Measurements from ENCODE around the gene CCR8. TPM values are rescaled to one million over a fixed set of nuclear protein-coding genes. Genes with fewer than 3 reads are reported as not detected.

The CCR8 gene
- total RNA-seq, 1 donor from 2014 or later, result not detected

DNA sequence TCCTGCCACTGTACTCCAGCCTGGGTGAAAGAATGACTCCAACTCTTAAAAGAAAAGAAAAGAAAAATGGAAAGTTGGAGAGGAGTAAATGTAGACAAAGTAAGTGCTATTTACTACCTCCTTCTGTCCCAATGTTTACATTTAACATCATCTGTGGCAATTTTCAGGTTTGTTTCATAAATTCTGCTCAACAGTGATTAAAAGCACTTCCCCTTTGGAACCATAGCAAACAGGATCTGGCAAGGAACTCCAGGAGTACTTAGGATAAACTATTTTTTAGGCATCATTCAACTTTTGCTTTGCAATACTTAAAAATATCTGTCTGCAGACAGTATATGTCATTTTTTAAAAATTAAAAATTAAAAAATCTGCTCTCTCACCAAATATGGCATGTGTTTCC is 44.2 kb upstream of the CCR8 start:
- Mint-ChIP-seq H3K4me3 (no peak overlapping the region), H3K27me3 (ENCODE audit: insufficient read depth, low read depth) (peaks cover 6% of the 10 kb centered on the region), H3K4me1 (peaks cover 2% of the 10 kb centered on the region), H3K9me3 (no peaks in the 10 kb centered on the region), H3K36me3 (no peaks in the 10 kb centered on the region), H3K27ac (no peak overlapping the region)
- Histone ChIP-seq H2AFZ (replicated peaks) (no peak overlapping the region), H3K4me1 (peaks cover 7% of the 10 kb centered on the region), H4K20me1 (ENCODE audit: low read depth) (no peaks in the 10 kb centered on the region), H3K4me3 (no peak overlapping the region), H3K27me3 (no peaks in the 10 kb centered on the region), H3K36me3 (no peaks in the 10 kb centered on the region), H3K27ac (no peak overlapping the region), H3K79me2 (ENCODE audit: low read depth) (no peaks in the 10 kb centered on the region), H3K9me3 (ENCODE audit: low read depth) (no peaks in the 10 kb centered on the region), H3K4me2 (no peak overlapping the region), H3K9ac (no peak overlapping the region), H3F3A (ENCODE audit: low read depth) (no peaks in the 10 kb centered on the region)
- no peak for DNase-seq (ENCODE audit: low spot score)
- TF ChIP-seq EZH2 (IDR thresholded peaks at IDR 0.05) (no peak), EZH2phosphoT487 (IDR thresholded peaks at IDR 0.05) (no peak), CTCF (IDR thresholded peaks at IDR 0.05) (no peak)

GRCh38 chr3:39286771-39287170 is 42.7 kb upstream of the CCR8 start:
- H3K9me3 ChIP-seq (ENCODE audit: low read depth), result no peaks in the 10 kb centered on the region
- no peaks in the 10 kb centered on the region for H3K36me3 Mint-ChIP-seq
- H4K20me1 ChIP-seq (ENCODE audit: low read depth), result no peaks in the 10 kb centered on the region
- no peak overlapping the region for H3K27ac Mint-ChIP-seq
- no peak overlapping the region for H3K9ac ChIP-seq
- H2AFZ ChIP-seq (replicated peaks), result no peak overlapping the region
- H3K27ac ChIP-seq, result no peak overlapping the region
- H3K4me3 ChIP-seq, result no peak overlapping the region
- peaks cover 2% of the 10 kb centered on the region for H3K4me1 Mint-ChIP-seq
- H3K36me3 ChIP-seq, result no peaks in the 10 kb centered on the region
- no peak overlapping the region for H3K4me3 Mint-ChIP-seq
- H3K79me2 ChIP-seq (ENCODE audit: low read depth), result no peaks in the 10 kb centered on the region
- no peaks in the 10 kb centered on the region for H3K27me3 ChIP-seq
- DNase-seq (ENCODE audit: low spot score), result no peak
- H3K9me3 Mint-ChIP-seq, result no peaks in the 10 kb centered on the region
- no peak overlapping the region for H3K4me2 ChIP-seq
- H3K27me3 Mint-ChIP-seq (ENCODE audit: insufficient read depth, low read depth), result peaks cover 6% of the 10 kb centered on the region
- H3K4me1 ChIP-seq, result peaks cover 7% of the 10 kb centered on the region
- no peaks in the 10 kb centered on the region for H3F3A ChIP-seq (ENCODE audit: low read depth)
- no peak for TF ChIP-seq EZH2phosphoT487 (IDR thresholded peaks at IDR 0.05)
- TF ChIP-seq CTCF (IDR thresholded peaks at IDR 0.05), result no peak
- no peak for TF ChIP-seq EZH2 (IDR thresholded peaks at IDR 0.05)

DNA sequence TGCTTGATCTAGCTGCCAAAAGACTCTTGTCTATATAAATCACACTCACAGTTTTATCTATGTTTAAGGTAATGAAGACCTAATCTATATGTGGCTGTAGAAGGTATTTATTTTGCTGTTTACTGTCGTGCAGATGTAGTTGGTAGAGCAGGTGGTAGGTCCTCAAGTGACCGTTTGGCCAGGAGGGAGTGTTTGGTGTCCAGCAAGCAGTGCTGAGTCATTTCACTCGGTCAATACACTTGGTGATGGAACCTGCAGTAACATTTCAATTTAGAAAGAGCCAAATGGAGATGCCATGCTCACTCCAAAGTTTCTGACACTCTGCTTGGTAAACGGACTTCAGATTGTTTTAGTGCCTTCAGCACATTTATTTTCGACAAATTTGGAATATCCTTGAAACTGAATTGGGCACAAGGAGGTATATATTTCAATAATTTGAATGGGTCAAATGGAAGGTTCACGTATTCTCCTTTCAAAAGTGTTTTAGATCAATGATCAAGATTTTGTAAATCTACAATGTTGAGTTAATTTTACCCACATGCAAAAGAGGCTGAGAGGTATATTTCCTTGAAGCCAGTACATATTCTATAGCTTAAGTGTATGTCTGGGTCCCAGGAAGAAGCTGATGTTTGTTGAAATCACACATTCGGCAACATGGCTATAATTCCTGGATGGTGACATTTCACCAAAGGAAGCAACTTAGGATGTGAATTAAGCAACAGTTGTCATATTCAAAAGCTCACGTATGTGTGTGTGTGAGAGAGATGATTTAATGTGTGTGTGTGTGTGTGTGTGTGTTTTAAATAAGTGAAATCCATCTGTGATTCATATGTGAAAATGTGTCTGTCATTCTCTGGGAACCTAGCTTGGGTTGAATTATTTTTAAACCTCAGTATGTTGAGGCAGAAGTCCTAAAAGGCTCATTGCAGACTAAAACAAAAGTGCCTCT is 42.0 kb upstream of the CCR8 start:
- H3K4me3 ChIP-seq, result no peak overlapping the region
- no peaks in the 10 kb centered on the region for H3F3A ChIP-seq (ENCODE audit: low read depth)
- no peak overlapping the region for H3K27ac ChIP-seq
- H3K4me1 ChIP-seq, result peaks cover 7% of the 10 kb centered on the region
- no peaks in the 10 kb centered on the region for H3K9me3 ChIP-seq (ENCODE audit: low read depth)
- no peak for TF ChIP-seq CTCF (IDR thresholded peaks at IDR 0.05)
- no peak for TF ChIP-seq EZH2phosphoT487 (IDR thresholded peaks at IDR 0.05)
- no peak for TF ChIP-seq EZH2 (IDR thresholded peaks at IDR 0.05)
- H3K27me3 ChIP-seq, result no peaks in the 10 kb centered on the region
- no peak overlapping the region for H3K9ac ChIP-seq
- no peak overlapping the region for H3K27ac Mint-ChIP-seq
- no peak overlapping the region for H3K4me3 Mint-ChIP-seq
- H3K4me2 ChIP-seq, result no peak overlapping the region
- no peaks in the 10 kb centered on the region for H3K36me3 Mint-ChIP-seq
- H3K9me3 Mint-ChIP-seq, result no peaks in the 10 kb centered on the region
- H3K36me3 ChIP-seq, result no peaks in the 10 kb centered on the region
- DNase-seq (ENCODE audit: low spot score), result no peak
- H2AFZ ChIP-seq (replicated peaks), result no peak overlapping the region
- no peaks in the 10 kb centered on the region for H4K20me1 ChIP-seq (ENCODE audit: low read depth)
- no peaks in the 10 kb centered on the region for H3K79me2 ChIP-seq (ENCODE audit: low read depth)
- H3K4me1 Mint-ChIP-seq, result peaks cover 2% of the 10 kb centered on the region
- peaks cover 6% of the 10 kb centered on the region for H3K27me3 Mint-ChIP-seq (ENCODE audit: insufficient read depth, low read depth)
